HG02840 (cell line): ENCODE data around the gene TXNRD2.

Source experiments
- ATAC-seq: cut with Tn5 transposase; IDR thresholded peaks from one replicate; pipeline ENCODE4 v1.9.1; 2021; ENCODE audit warnings: mild to moderate bottlenecking, moderate library complexity, moderate number of reproducible peaks; ENCODE audit not compliant: unreplicated experiment, low FRiP score

The TXNRD2 gene

DNA sequence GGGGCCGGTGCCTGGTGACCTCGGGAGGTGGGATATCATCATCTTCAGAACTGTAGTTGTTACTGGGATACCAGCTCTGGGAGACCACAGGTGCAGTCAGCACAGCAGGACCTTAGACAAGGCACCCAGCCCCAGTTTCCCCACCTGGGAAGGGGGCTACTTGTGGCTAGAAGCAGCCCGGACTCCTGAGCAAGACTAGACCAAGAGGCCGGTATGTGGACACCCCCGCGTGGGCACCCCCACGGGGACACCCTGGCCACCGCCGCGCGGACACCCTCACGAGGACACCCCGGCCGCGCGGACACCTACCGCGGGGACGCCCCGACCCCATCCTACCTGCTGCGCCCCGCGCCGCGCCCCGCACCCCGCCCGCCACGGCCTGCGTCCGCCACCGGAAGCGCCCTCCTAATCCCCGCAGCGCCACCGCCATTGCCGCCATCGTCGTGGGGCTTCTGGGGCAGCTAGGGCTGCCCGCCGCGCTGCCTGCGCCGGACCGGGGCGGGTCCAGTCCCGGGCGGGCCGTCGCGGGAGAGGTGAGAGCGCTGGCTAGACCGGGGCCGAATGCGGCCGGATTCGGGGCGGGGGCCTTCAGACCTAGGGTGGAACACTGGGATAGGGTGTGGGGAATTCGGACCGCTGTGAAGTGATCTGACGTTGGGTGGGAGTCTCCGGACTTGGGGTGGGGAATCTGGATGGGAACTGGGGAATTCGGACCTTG lies at the start of gene TXNRD2, which contains the start of gene COMT:
Gene TXNRD2, minus strand, starts transcription at position 454 of the 718 bp plus-strand sequence. Its CDS starts 15 bp downstream, at position 439.
Gene COMT, plus strand, starts transcription at position 408 of the 718 bp plus-strand sequence. CDS start 20,755 bp downstream, outside the sequence.
- no peak for ATAC-seq

DNA sequence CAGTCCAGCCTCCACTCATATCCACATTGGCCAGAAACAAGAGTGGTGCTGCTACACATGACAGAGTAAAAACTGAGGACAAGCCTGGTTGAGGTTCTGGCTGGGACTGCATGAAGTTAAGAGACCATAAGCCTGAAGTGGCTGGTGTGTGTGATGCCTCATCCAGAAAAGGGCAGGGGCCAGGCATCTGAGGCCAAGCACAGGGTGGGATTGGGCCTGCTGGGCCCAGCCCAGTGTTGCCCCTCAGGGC lies 49.7 kb upstream of the TXNRD2 start:
- no peak for ATAC-seq

DNA sequence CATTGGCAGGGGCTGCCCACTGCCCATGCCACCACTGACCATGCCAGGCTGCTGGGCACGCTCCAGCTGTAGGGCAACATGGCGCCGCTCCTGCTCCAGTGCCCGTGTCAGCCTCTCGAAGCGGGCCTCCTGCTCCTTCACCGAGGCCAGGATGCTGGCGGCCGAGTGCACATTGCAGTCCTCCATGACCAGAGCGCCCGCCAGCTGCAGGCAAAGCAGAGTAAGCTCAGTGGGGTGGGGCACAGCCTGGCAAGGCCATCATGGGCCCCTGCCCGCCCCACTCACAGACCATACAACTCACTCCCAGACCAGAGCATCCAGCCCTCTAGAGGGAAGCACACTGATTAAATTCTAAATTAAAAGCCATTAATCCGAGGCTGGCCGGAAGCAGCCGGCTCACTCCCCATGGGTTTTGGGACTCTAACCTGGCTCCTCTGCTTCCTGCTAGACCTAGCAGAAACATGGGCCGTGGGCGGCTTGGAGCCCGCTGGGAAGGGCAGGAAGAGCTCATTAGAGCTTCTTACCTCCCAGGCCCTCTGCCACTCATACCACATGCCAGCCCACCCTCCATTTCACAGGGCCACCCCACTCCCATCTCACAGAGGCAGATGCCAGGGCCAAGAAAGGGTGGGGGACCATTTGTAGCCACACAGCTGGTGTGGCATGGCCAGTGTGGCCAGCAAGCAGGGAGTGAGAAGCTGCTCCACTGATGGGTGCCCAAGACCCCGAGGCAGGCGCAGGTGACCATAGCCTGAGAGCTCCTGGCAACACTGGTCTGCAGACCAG lies 49.2 kb upstream of the TXNRD2 start:
- no peak for ATAC-seq

DNA sequence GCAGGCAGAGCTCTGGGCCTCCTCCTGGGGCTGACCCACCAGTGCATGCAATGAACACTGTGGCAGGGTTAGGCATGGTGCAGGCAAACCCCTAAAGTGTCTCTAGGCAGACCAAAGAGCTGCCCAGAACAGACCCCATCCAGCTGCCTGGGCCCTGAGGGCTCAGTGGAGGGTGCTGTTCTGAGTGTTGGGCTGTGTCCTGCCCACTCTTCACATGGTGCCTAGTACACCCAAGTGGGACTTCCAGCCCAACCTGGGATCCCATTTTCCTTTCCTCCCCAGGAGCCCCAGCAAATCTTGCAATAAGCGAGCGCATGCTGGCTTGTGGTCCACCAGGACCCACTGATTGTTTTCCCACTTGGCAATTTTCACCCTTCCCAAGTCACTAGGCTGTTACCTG lies 48.6 kb upstream of the TXNRD2 start:
- no peak for ATAC-seq

DNA sequence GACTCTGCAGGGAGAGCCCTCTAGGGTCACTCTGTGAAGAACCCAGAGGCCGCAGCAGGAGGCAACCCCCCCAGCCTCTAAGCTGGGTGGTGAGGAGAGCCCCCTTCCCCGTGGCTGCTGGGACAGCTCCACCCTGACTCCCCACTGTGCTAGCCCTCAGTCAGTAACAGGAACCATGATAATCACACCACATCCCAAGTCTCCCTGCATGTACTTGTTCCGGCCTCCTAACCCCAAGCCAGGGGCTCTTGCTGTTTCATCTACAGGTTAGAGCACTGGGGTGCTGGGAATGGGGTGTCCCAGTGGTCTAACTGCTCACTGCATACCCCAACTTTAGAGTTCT lies 48.1 kb upstream of the TXNRD2 start:
- ATAC-seq = no peak

DNA sequence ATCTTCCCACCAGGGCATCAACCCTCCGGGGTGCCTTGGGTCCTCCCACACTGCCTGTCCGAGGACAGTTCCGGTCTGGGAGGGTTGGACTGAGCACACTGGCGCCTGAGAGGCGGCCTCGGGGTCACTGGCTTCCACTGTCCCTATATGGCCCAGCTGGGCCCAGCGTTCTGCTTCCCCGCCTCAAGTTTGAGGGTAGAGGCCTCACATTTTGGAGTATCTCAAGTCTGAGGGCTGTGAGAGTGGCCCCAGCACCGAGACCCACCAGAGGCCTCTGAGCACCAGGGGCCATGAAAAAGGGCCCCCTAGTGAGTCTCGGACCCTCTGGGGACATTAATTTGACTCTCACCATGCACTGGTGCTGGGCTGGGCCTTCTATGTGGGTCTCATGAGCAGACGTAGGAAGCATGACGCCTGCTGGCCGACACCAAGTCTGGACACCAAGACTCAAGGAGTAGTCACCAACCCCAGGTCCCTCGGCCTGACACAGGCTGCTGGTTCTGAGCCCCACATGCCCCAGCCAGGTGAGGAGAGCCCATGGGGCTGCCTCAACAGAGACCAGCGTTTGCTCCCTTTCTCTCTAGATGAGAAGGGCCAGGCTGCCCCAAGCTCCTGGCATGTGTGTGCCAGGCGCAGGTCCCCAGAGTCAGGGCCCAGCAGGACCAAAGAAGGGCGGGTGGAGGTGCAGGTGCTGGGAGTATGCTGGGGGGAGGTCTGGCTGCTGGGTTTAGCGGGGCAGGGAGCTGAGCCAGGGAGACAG lies 47.5 kb upstream of the TXNRD2 start:
- no peak for ATAC-seq

DNA sequence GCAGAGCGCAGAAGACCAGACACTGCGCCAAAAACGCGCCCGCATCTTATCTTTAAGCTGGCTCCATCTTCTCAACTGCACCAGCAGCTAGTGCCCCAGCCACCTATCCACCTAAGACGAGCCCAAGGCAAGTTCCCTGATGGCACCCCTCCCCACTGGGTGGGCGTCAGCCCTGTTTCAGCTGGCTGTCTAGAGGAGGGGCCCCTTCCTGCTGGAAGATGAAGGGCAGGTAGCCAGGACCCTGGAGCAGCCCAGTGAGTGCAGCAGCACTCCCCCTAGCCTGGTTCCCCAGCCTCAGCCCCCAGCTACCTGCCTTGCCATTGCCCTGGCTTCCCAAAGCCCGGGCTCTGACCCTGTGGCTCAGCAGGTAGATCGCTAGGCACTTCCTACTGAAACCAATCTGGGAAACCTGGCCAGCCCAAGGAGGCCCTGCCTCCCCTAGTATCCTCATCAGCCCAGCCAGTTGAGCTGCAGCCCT lies 46.8 kb upstream of the TXNRD2 start:
- no peak for ATAC-seq

DNA sequence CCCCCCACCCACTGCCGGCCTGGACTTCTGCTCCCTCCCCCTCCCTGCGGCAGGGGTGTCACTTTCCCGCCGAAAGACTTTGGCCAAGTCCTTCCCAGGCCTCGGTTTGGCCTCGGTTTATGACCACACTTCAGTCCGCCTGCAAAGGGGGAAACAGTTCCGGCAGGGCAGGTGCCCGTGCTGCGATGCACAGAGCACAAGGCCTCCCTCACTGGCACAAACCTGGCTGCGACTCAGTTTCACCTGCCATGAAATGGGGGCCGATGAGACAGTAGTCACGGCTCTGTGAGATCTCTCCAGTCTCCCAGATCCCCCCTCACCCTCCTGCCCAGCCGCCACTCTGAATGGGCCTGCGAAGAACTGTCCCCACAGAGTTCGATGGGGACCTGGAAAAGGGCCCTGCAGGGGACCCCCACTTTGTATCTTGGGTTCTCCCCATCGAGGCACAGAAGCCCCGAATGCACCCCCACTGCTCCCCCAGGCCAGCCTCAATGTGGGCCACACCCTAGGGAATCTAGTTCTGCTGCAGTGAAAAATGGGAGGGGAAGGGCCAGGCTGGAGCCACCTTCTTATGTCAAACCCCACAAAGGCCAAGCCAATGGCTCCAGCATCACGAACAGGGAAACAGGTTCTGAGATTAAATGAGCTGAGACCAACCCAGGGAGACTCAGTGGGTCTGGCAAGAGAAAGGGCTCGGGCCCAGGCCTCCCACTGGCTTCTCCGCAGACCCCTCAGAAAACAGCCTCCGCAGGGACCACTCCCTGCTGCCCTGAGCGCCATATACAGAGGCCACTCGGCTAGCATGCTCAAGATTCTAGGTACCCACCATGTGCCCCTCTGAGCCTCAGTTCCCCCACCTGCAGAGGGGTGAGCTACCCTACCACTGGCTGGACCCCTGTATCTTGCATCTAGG lies 46.0 kb upstream of the TXNRD2 start:
- no peak for ATAC-seq

DNA sequence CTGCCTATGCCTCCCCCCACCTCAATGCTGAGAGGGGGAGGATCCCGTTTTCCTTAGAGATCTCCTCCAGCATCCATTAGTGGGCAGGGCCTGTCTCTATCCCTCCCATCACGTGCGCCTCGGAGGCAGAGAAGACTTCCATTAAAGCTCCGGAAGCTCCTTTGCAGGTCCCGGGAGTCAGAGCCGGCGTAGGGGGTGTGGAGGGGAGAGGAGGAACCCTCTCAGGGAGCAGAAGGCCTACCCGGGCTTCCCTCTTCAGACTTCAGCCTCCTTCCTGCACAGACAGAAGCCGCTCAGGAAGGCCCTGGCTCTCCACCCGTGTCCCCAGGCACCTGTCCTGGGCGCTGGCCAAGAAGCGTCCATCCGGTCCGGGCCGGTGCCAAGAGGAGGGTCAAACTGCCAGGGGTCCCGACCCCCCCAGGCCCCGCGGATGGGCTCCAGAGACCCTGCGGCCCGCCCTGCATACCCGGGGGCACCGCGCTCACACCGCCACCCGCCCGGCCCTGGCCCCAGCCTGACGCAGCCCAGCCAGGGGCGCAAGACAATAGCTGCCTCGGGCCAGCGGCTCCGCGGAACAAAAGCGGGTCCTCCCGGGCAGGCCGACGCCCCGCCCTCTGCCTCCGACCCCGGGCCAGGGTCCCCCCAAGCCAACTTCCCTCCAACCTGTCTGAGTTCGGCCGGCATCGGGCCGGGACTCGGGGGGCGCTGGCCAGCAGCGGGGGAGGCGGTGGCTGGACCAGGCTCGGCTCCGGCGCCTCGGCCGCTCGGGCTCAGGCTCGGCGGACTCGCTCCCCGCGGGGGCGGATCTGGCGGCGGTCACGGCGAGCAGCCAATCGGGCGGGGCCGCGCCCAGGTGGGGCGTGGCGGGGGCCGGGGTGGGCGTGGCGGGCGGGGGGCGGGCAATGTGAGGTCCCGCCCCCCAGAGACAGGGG lies 45.1 kb upstream of the TXNRD2 start:
- no peak for ATAC-seq

DNA sequence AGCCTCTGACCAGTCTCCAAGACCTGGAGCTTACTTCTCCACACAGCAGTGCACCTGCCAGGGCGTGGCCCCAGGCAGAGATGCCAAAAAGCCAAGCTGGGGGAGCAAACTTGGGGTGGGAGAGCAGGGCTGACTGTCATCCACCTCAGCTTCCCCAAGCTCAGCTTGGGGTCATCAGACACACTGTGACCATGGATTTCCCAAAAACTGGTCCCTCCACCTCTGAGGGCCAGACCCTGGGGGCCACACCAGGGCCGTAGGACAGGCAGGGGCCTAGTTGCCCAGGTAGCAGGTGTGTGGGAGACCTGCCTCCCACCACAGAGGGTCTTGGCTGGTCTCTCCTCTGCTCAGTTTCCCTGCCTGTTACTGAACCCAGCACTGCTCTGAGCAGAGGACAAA lies 44.4 kb upstream of the TXNRD2 start:
- no peak for ATAC-seq

DNA sequence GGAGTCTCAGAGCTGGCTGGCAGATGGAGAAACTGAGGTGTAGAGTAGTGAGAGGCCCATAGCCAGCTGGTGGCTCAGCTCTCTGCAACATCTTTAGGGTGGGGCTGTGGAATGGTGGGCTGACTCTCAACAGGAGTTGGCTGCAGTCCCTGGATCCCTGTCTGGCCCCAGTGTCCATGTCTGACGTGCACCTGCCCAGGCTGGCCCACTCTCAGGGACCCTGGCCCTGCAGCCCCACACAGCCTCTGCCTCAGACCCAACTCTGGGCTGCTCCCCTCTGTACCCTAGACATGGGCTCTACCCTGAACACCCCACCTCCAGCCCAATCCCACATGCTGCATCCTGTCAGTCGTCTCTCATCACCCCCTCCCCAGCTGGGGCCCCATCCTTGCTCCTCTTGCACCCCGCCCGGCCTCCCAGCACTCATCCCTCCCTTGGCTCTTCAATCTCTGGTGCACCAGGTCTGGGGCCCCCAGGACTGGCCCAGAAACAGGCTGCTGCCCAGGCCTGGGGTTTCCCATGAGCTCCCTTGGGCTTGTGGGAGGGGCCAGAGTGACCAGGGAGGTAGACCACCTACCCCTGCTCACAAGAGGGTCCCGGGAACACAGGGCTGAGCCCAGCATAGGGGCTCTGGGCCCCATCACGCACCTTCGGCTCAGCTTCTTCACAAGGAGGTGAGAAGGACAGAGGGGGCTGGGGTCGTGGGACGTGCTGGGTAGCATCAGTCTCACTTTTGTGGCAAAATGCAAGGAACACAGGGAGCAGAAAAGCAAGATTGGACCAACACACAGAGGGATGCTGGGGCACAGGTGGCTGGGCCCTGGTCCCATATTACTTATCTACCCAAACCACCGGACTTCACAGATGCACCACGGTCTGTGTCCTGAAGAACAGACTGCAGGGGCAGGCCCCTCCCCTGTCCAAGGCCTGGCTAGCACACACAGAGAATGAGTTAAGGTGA lies 43.5 kb upstream of the TXNRD2 start:
- ATAC-seq = no peak

DNA sequence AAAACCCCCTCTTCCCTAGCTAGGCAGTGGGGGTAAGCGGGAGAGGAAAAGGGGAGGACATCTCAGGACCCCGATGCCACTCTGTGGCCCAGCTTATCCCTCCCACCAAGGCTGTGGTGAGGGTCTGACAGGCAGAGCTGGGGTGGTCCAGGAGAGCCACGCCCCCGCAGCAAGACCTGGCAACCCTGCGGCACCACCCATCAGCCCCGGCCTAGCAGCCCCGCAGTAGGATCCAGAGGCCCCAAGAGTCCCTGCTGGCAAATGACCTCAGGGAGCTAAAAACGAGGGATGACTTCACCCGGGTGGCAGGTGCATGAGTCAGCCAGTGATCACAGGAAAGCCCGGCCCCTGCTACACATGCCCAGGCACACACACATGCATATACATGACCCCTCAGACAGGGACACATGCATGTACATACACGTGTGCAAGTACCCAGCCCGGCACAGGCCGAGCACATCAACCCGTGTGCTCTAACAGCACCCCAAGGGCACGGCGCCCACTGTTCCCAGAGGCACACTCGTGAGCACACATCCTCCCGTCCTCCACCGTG lies 42.7 kb upstream of the TXNRD2 start:
- ATAC-seq = no peak

DNA sequence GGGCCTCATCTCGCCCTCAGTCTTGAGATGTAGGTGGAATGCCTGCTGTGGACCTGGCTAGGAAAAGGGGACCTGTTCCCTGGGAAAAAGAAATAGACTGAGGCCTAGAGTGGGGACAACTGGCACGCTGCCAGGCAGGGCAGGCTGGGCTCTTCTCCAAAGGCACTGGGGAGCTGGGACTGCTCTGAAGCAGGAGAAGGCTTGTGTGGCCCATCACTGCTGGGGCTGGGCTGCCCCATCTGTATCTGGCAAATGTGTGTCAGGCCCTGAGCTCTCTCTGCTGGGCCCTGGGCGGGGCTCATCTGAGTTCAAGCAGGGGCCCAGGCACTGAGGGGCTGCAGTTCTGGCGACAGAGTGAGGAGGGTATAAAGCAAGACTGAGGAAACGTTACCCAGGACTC lies 42.1 kb upstream of the TXNRD2 start:
- ATAC-seq = no peak

DNA sequence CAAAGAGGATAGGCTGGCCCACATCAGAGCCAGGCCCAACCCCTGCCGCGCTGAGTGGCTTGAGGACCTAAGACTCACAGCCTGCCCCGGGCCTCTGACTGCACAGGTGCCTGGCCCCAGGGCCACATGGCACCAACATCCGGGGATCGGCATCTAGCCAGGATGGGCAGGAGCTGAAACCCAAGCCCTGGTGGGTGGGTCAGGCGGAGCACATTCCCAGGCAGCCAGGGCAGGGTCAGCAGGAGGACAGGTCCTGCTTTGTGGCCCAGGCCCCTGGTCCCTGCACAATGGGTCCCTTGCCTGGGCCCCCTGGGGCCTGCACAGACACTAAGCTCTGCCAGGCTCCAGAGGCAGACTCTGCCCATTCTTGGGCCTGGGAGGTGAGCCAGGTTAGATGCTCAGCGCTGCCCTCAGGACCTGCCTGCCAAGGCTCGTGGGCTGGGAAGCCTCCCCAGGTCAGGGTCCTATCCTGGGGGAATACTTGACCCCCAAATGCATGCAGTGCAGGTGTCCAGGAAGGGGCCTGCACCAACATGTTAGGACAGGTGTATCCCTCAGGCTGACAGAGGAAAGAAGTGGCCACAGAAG lies 41.5 kb upstream of the TXNRD2 start:
- ATAC-seq = no peak

DNA sequence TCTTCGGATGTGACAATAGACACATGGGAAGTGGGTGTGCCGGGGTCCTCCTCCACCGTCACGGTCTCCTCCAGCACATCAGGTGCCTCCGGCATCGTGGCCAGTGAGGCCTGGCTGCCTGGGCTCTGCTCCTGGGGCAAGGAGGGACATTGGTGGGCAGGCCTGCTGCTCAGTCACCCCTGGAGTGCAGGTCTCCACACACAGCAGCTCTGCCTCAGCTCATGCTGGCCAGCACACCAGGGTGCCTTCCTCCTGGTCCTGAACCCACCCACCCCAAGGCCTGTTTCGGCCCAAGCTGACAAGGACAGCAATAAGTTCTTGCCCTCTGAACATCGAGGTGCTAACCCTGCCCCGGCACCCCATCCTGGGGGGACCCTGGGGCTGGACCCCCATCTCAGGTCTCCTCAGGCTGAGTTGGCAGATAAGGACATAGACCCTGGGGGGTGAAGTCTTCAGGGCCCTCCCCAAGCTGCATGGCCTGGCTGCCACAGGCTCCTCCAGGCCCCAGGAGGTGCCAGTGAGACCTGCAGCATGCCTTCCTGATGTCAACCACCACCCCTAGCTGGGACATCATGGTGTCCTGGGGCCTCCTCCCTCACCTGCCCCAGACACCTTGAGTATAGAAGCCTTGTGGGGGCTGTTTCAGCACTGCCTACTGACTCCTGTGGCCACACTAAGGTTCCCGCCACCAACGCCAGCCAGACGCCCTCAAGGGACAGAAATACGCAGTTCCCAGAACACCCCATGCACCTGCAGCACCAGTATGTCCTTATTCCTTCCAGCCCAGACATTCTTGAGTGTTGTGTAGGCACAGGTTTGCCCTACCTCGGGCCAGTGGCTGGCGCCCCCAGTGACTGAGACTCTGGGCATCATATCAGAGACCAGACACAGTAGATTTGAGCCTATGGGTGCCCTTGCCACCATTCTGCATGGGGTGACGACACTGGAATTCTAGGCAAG lies 40.6 kb upstream of the TXNRD2 start:
- no peak for ATAC-seq

DNA sequence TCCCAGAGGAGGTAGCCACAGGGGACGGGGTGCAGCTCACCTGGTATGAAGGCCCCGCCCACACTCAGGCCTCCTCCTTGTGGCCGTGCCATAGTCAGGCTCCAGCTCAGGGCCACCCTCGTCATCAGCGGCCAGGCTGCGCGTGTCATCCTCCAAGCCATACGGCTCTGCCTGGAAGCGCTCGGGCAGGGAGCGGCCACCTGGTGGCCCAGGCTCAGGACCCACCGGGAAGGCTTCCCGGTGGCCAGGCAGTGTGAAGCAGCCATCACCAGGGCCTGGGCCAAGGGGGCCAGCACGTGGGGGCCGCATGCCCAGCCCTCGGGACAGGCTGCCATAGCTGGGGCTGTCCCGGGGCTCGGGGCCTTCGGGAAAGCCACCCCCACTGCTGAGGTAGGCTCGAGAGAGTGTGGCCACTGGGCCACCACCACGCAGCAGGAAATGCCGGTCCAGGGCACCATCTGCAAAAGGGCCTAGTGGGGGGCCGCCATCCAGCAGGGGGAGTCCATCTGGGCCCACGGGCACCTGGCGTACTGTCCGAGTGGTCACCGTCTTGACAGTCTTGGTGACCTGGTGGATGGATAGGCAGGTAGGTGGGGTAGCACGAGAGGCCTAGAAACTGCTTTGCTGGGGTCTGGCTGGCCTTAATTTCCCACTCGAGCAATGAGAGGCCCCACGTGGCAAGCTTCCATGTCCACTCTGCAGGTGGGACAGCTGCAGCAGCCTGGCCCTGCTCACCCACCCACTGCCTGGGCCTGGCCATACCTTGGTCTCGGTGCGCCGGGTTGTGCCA lies 39.7 kb upstream of the TXNRD2 start:
- ATAC-seq = no peak
